ENCODE results near the gene KLK13.

KLK13 gene

GRCh38 chr19:51064534-51065220 is at the start of gene KLK13:
Gene KLK13 (minus strand): TSS chr19:51065092. CDS start chr19:51065067, 25 bp downstream.
- no peak for DNase-seq (ENCODE audit: low read depth)
- TF ChIP-seq CTCF (conservative IDR thresholded peaks at IDR 0.05; ENCODE audit: low read depth, low read length): no peak
- H3K4me3 ChIP-seq (ENCODE audit: low read depth, low read length): no peak within 1 kb of the TSS

GRCh38 chr19:51114087-51114729 is 49.3 kb upstream of the KLK13 start:
- DNase-seq (ENCODE audit: low read depth): no peak
- H3K4me3 ChIP-seq (ENCODE audit: low read depth, low read length): no peak overlapping the region
- TF ChIP-seq CTCF (conservative IDR thresholded peaks at IDR 0.05; ENCODE audit: low read depth, low read length): no peak

GRCh38 chr19:51111606-51112005 is 46.7 kb upstream of the KLK13 start:
- peak; percentile 47 for TF ChIP-seq CTCF (conservative IDR thresholded peaks at IDR 0.05; ENCODE audit: low read depth, low read length)
- DNase-seq (ENCODE audit: low read depth): no peak
- H3K4me3 ChIP-seq (ENCODE audit: low read depth, low read length): no peak overlapping the region

- TF ChIP-seq CTCF (conservative IDR thresholded peaks at IDR 0.05; ENCODE audit: low read depth, low read length): no peak
- DNase-seq (ENCODE audit: low read depth): no peak
- no peak overlapping the region for H3K4me3 ChIP-seq (ENCODE audit: low read depth, low read length)
These were observed 45.7 kb upstream of the KLK13 start for GRCh38 chr19:51110666-51110971.

GRCh38 chr19:51108805-51109146 is 43.9 kb upstream of the KLK13 start:
- no peak for TF ChIP-seq CTCF (conservative IDR thresholded peaks at IDR 0.05; ENCODE audit: low read depth, low read length)
- H3K4me3 ChIP-seq (ENCODE audit: low read depth, low read length): peak overlapping the region; percentile 58
- DNase-seq (ENCODE audit: low read depth): no peak

GRCh38 chr19:51108066-51108804 is 43.3 kb upstream of the KLK13 start, which contains the start of gene CTU1:
Gene CTU1 (minus strand): TSS chr19:51108409. CDS start chr19:51104569, 3,840 bp downstream.
- peak within 1 kb of the TSS; percentile 84 for H3K4me3 ChIP-seq (ENCODE audit: low read depth, low read length)
- TF ChIP-seq CTCF (conservative IDR thresholded peaks at IDR 0.05; ENCODE audit: low read depth, low read length): no peak
- peak; percentile 100 for DNase-seq (ENCODE audit: low read depth)

Data from choroid plexus epithelial cell (primary cell).